HFF-Myc (cell line): ENCODE results near the gene ACTG1.

Source experiments
- DNase-seq: peaks from one replicate; pipeline ENCODE4 v3.0.0-alpha.2; 2011; ENCODE audit warnings: low read depth; ENCODE audit errors: extremely low read depth
- H3K4me3 ChIP-seq: replicated peaks from 2 replicates; pipeline ENCODE4 v1.5.1; 2011; ENCODE audit warnings: low read depth, mild to moderate bottlenecking, control low read depth, low read length
- TF ChIP-seq, protein P1 (sequence below): IDR thresholded peaks from 2 replicates; pipeline ENCODE4 v1.5.1; 2012; ENCODE audit warnings: mild to moderate bottlenecking, low read depth, low read length, control low read depth; ENCODE audit errors: missing control alignments

ACTG1 gene

DNA sequence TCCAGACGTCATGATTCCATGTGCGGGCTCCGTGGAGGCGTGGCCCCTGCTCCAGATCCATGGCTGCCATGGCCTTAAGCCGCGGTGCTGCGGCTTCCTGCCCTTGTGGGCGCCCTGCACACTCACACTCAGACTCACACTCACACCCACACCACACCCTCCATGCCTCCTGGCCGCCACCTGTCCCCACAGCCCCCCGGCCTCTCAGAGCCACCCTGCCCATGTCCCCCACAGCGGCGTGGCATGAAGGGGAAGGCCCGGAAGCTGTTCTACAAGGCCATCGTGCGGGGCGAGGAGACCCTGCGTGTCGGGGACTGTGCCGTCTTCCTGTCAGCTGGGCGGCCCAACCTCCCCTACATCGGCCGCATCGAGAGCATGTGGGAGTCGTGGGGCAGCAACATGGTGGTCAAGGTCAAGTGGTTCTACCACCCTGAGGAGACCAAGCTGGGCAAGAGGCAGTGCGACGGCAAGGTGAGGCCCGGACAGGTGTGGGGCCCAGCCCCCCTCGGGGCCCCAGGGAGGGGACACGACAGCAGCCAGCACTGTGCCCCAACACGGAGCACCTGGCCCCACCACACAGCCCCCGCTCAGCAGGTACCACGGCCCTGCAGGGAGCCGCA lies 50.0 kb downstream of the ACTG1 start:
- TF ChIP-seq, protein P1, sequence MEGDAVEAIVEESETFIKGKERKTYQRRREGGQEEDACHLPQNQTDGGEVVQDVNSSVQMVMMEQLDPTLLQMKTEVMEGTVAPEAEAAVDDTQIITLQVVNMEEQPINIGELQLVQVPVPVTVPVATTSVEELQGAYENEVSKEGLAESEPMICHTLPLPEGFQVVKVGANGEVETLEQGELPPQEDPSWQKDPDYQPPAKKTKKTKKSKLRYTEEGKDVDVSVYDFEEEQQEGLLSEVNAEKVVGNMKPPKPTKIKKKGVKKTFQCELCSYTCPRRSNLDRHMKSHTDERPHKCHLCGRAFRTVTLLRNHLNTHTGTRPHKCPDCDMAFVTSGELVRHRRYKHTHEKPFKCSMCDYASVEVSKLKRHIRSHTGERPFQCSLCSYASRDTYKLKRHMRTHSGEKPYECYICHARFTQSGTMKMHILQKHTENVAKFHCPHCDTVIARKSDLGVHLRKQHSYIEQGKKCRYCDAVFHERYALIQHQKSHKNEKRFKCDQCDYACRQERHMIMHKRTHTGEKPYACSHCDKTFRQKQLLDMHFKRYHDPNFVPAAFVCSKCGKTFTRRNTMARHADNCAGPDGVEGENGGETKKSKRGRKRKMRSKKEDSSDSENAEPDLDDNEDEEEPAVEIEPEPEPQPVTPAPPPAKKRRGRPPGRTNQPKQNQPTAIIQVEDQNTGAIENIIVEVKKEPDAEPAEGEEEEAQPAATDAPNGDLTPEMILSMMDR, result no peak
- DNase-seq, result no peak

DNA sequence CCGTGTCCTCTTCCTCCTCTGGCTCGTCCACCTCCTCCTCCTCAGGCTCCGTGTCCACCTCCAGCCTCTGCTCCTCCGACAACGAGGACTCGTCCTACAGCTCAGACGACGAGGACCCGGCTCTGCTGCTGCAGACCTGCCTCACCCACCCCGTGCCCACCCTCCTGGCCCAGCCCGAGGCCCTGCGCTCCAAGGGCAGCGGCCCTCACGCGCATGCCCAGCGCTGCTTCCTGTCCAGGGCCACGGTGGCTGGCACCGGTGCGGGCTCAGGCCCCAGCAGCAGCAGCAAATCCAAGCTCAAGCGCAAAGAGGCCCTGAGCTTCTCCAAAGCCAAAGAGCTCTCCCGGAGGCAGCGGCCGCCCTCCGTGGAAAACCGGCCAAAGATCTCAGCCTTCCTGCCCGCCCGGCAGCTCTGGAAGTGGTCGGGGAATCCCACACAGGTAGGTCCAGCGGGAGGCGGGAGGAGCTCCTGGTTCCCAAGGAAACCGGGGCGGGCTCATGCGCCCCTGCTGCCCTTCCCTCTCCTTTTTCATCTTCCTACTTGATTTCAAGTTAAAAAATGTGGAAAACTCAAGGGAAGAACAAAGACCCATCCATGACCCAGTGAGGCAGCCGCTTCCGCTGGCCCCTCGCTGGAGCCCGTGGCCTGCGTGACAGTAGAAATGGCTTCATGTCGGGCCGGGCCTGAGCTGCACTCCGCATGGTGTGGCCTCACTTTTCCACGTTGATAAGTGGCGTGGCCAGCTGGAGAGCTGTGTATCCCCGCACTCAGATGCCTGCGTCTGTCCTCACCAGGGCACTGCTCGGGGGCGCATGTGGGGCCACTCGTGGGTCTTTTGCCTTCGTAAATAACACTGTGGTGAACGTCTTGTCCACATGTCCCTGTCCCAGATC lies 50.7 kb downstream of the ACTG1 start:
- DNase-seq, result no peak
- TF ChIP-seq, protein P1, result no peak
- no peak overlapping the region for H3K4me3 ChIP-seq

More for the DNA sequence above, 50.0 kb downstream of the ACTG1 start:
- no peak overlapping the region for H3K4me3 ChIP-seq

- DNase-seq, result no peak
- TF ChIP-seq, protein P1, result no peak
- H3K4me3 ChIP-seq, result no peak overlapping the region
These were observed 51.6 kb downstream of the ACTG1 start for GRCh38 chr17:81460856-81461460.
